Type B pancreatic cell (in vitro differentiated cells): Measurements from ENCODE around the gene FRMD4A. TPM values are rescaled to one million over a fixed set of nuclear protein-coding genes. Genes with fewer than 3 reads are reported as not detected.
"Not testable (repeated sequence)": the region's sequence is repeated elsewhere in the genome, so short reads cannot be mapped to it uniquely, and the experiment has no call there.

ENCODE experiments used
- DNase-seq: peaks from one replicate; pipeline ENCODE4 v3.0.0; 2021; ENCODE audit warnings: mixed read lengths; ENCODE audit not compliant: unreplicated experiment; ENCODE audit errors: extremely low spot score
- H3K27ac Mint-ChIP-seq: 2 replicates; pipeline ENCODE4 v1.8.0; 2021; ENCODE audit warnings: mild to moderate bottlenecking, mixed read lengths
- H3K27me3 Mint-ChIP-seq: 2 replicates; pipeline ENCODE4 v1.8.0; 2021; ENCODE audit warnings: mixed read lengths
- H3K36me3 Mint-ChIP-seq: 2 replicates; pipeline ENCODE4 v1.8.0; 2021; ENCODE audit warnings: mixed read lengths
- H3K4me1 Mint-ChIP-seq: one replicate; pipeline ENCODE4 v1.8.0; 2021; ENCODE audit warnings: mixed read lengths; ENCODE audit not compliant: unreplicated experiment
- H3K4me3 Mint-ChIP-seq: 2 replicates; pipeline ENCODE4 v1.8.0; 2021; ENCODE audit warnings: mild to moderate bottlenecking, mixed read lengths
- H3K9me3 Mint-ChIP-seq: 2 replicates; pipeline ENCODE4 v1.8.0; 2021; ENCODE audit warnings: mixed read lengths
- CTCF ChIP-seq: fragments of 200-600 bp; sonication (generic); conservative IDR thresholded peaks from 2 replicates; pipeline ENCODE4 v1.5.0; 2021; ENCODE audit warnings: antibody characterized with exemption, mild to moderate bottlenecking
- total RNA-seq: library from RNA; stranded (reverse); gene quantifications from 2 replicates; pipeline ENCODE4 v1.2.1, GENCODE V29; 2021; ENCODE audit warnings: low replicate concordance

The FRMD4A gene
- total RNA-seq, 1 donor from 2014 or later = 88.9 TPM

- TF ChIP-seq CTCF = no peak
- Mint-ChIP-seq H3K9me3 (no peaks in the 10 kb centered on the region), H3K4me3 (no peak overlapping the region), H3K36me3 (no peaks in the 10 kb centered on the region), H3K27me3 (peaks cover 15% of the 10 kb centered on the region), H3K4me1 (peaks cover 13% of the 10 kb centered on the region), H3K27ac (no peak overlapping the region)
- peak; percentile 40 for DNase-seq
Measured at GRCh38 chr10:14208231-14208630, 122.5 kb downstream of the FRMD4A start.

DNA sequence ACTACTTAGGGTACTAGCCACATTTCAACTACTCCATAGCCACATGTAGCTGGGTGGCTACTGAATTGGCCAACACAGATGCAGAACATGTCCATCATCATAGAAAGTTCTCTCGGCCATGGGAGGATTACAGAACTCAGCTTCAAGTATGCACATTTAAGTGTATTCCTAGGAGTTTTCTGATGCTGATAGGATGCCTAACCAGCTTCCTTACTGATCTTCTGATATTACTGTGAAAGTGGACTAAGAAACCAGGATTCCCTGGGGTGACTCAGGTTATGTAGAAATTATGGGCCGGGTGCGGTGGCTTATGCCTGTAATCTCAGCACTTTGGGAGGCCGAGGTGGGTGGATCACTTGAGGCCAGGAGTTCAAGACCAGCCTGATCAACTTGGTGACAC lies 125.5 kb downstream of the FRMD4A start:
- TF ChIP-seq CTCF = no peak
- Mint-ChIP-seq H3K27me3 (peaks cover 18% of the 10 kb centered on the region), H3K36me3 (no peaks in the 10 kb centered on the region), H3K4me1 (peaks cover 21% of the 10 kb centered on the region), H3K27ac (no peak overlapping the region), H3K4me3 (no peak overlapping the region), H3K9me3 (no peaks in the 10 kb centered on the region)
- DNase-seq = no peak

DNA sequence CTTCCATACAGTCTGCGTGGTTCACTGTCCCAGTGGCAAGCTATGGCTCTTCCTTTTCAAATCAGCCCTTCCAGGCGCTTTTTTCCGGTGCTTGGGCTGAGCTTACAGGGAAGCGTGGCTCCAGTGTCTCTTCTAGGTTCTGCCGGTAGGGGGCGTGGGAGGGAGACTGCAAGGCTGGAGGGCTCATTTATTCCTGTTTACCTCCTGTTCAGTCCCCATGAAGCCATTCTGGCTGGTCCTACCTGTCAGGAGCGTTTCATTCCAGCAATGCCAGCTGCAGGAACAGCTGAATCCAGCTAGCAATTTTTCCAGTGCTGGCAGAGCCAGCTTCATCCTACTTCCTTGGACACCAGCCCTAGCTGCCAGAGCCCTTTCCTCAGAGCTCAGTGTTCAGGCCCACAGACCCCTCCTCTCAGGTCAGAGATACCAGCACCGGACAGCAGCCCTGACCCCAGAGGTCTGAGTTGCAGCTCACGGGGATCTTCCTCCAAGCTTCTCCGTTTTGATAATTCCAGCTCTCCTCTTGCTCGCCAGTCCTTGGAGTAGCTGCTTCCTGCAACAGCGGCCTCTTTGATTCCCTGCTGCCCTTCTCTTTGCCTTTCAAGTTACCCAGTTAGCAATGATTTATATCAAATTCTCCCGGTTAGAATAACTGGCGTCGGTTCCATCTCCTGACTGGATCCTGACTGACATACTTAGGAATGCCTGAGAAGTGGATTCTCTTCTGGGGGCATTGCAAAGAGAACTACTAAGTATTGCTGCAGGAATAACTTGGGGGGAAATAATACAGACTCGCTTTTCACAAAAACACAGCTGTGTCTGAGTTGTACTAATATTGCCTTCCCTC lies 129.8 kb downstream of the FRMD4A start:
- H3K9me3 Mint-ChIP-seq = no peaks in the 10 kb centered on the region
- TF ChIP-seq CTCF = peak; percentile 72
- peaks cover 29% of the 10 kb centered on the region for H3K27me3 Mint-ChIP-seq
- no peak overlapping the region for H3K4me3 Mint-ChIP-seq
- peaks cover 32% of the 10 kb centered on the region for H3K4me1 Mint-ChIP-seq
- no peaks in the 10 kb centered on the region for H3K36me3 Mint-ChIP-seq
- no peak for DNase-seq
- no peak overlapping the region for H3K27ac Mint-ChIP-seq

GRCh38 chr10:14199098-14199497 lies 131.6 kb downstream of the FRMD4A start:
- not testable (repeated sequence) for H3K4me3 Mint-ChIP-seq, H3K9me3 Mint-ChIP-seq, H3K27ac Mint-ChIP-seq, H3K36me3 Mint-ChIP-seq, DNase-seq
- Mint-ChIP-seq H3K27me3 (peaks cover 26% of the 10 kb centered on the region), H3K4me1 (peaks cover 36% of the 10 kb centered on the region)

GRCh38 chr10:14198078-14198477 lies 132.6 kb downstream of the FRMD4A start:
- H3K4me3 Mint-ChIP-seq = no peak overlapping the region
- no peak for TF ChIP-seq CTCF
- DNase-seq = no peak
- no peaks in the 10 kb centered on the region for H3K9me3 Mint-ChIP-seq
- H3K36me3 Mint-ChIP-seq = no peaks in the 10 kb centered on the region
- peaks cover 25% of the 10 kb centered on the region for H3K27me3 Mint-ChIP-seq
- peaks cover 31% of the 10 kb centered on the region for H3K4me1 Mint-ChIP-seq
- no peak overlapping the region for H3K27ac Mint-ChIP-seq

- H3K36me3 Mint-ChIP-seq = no peaks in the 10 kb centered on the region
- no peak overlapping the region for H3K4me3 Mint-ChIP-seq
- no peak overlapping the region for H3K27ac Mint-ChIP-seq
- TF ChIP-seq CTCF = no peak
- peaks cover 31% of the 10 kb centered on the region for H3K4me1 Mint-ChIP-seq
- no peaks in the 10 kb centered on the region for H3K9me3 Mint-ChIP-seq
- DNase-seq = no peak
- peaks cover 21% of the 10 kb centered on the region for H3K27me3 Mint-ChIP-seq
Measured at GRCh38 chr10:14196113-14196512, 134.6 kb downstream of the FRMD4A start.
